Middle frontal gyrus (tissue), 1 donor: ENCODE data around the gene NIBAN1.

Experiments used
- DNase-seq: peaks from one replicate; pipeline ENCODE4 v3.0.0-alpha.2; 2015; ENCODE audit warnings: low spot score; ENCODE audit errors: extremely low spot score

Gene NIBAN1

GRCh38 chr1:184947497-184948256, 26.6 kb downstream of the NIBAN1 start:
- DNase-seq, result no peak

DNA sequence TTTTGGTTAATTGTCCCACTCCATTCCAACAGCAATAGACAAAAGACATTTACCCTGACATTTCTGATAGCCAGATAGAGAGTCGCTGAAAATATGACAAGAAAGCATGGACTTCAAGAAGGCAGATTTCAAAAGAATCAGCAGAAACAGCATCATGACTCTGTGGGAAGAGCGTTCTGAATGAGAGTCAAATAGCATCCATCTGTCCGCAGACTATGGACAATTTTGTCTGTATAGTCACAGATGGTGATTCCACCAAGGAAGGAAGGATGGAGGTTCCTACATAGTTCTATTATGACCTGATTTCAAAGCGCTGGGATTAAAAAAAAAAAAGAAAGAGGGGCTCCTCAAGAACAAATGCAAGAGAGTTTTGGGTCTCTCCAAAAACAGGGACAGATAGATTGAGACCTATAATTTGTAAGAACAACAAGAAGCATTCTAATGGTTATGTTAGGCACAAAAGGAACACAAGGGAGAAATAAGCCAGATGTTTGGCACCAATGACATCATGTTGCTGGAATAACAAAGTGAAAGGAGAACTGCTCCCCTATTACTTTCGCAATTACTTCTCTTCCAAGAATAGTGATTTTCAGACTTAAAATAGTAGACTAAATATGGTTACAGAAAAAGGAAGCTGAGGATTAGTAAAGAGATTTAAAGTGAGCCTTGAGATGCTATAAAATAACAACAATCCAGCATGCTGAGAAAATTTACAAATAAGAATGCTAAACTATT, 28.5 kb downstream of the NIBAN1 start:
- no peak for DNase-seq

- DNase-seq, result peak; percentile 31
These were observed 29.3 kb downstream of the NIBAN1 start for GRCh38 chr1:184945029-184945428.

DNA sequence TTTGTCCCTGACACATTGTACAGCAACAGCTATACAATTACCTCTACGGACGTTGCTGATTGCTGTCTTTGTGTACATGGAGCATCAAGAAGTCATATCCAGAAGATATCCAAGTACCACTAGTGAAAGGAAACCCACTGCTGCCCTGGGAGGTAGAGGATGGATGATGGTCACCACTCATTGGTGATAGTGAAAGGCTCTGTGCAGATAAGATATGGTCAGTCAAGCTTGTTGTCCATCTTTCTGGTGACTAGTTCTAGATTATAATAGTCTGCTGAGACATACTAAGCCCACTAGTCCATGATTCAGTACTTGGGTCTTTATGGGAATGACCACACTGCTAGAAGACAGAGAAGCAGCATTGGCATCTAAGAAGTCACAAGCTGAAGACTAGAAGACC, 30.3 kb downstream of the NIBAN1 start:
- DNase-seq, result no peak

GRCh38 chr1:184941735-184942134, 32.6 kb downstream of the NIBAN1 start:
- no peak for DNase-seq

GRCh38 chr1:184941410-184941733, 32.9 kb downstream of the NIBAN1 start:
- no peak for DNase-seq

GRCh38 chr1:184940694-184941409, 33.5 kb downstream of the NIBAN1 start:
- DNase-seq, result no peak

- DNase-seq, result no peak
These were observed 34.1 kb downstream of the NIBAN1 start for GRCh38 chr1:184940226-184940625.

DNA sequence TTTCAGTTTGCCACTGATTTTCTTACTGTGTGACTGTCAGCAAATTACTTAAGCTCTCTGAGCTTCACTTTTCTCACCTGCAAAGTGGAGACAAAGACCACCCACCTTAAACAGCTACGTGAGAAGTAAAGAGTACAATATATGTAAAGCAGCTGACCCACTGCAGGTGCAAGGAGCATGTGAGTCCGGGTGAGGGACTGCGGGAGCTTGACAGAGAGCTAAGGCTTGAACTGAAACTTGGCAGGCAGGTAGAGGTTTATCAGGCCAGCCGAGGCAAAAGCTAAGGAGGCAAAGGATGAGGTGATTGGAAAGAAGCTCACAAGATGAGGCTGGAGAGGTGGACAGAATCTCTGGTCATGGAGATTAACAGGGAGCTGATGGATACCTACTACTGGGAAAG, 36.6 kb downstream of the NIBAN1 start:
- DNase-seq, result no peak

GRCh38 chr1:184935920-184936798, 38.1 kb downstream of the NIBAN1 start:
- no peak for DNase-seq

DNA sequence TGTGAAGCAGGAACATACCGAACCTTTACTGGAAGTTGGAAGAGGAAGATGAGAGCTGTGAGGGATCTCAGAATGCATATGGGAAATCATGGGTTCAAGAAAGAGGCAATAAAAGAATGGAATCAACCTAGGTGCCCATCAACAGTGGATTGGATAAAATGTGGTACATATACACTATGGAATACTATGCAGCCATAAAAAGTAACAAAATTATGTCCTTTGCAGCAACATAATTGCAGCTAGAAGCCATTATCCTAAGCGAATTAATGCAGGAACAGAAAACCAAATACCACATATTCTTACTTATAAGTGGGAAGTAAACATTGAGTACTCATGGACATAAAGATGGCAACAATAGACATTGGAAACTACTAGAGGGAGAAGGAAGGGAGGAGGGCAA, 40.4 kb downstream of the NIBAN1 start:
- DNase-seq, result no peak

DNA sequence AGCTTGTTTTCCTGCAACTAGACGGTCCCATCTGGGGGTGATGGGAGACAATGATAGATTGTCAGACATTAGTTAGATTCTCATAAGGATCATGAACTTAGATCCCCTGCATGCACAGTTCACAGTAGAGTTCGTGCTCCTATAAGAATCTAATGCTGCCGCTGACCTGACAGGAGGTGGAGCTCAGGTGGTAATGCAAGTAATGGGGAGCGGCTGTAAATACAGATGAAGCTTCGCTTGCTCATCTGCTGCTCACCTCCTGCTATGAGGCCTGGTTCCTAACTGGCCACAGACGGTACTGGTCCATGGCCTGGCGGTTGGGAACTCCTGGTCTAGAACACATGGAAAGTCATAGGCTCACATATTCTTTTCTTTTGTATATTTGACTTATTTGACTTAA, 42.0 kb downstream of the NIBAN1 start:
- no peak for DNase-seq

DNA sequence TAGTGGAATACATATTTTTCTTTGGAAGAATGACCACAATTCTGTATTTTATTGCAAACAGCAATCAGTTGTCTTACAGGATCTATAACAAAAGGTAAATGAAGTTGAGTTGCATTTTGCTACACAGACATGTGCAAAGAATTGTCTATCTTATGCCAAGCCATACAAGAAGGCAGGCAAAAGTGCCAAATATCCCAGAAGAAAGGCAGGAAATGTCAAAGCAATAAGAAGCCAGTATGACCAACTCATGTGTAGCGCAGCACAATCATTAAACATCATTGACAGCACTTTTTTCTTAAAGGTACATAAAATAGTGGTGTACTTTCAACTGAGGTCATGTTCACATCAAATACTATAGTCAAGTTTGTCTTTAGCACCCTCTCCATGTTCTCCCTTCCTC, 42.7 kb downstream of the NIBAN1 start:
- DNase-seq, result no peak

GRCh38 chr1:184930645-184931044, 43.7 kb downstream of the NIBAN1 start:
- DNase-seq, result no peak

DNA sequence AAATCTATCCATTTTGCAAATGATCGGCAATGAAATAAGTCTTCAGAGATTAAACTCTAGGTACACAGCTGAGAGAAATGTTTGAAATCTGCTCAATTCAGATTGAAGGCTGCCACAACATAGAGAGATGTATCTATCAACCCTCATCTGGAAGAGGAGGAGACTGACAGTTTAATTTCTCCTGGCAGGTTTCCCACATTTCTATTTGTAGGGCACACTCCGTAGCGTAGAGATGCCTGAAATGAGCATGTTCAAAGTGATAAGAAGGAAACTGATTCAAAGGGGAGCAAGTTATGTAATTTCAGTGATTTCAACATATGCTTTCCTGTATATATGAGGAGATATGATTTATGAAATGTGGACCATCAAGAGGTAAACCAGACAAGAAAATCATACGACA, 44.1 kb downstream of the NIBAN1 start:
- DNase-seq, result no peak

GRCh38 chr1:184929711-184930202, 44.6 kb downstream of the NIBAN1 start:
- DNase-seq, result no peak

- DNase-seq, result no peak
These were observed 45.9 kb downstream of the NIBAN1 start for GRCh38 chr1:184928394-184928793.
